B cell (primary cell): ENCODE measurements around the gene POMT2. TPM values are rescaled to one million over a fixed set of nuclear protein-coding genes. Genes with fewer than 3 reads are reported as not detected.
"Not testable (repeated sequence)": the region's sequence is repeated elsewhere in the genome, so short reads cannot be mapped to it uniquely, and the experiment has no call there.

Experiments used
- ATAC-seq: fragments of 200-7000 bp; cut with Tn5 transposase; one replicate; pipeline ENCODE4 v1.10.0; 2021; ENCODE audit warnings: low read depth, mild to moderate bottlenecking, moderate number of reproducible peaks, moderate library complexity
- CTCF ChIA-PET: fragments of 350-600 bp; sonication (Branson Sonifier 250); formaldehyde crosslinking; loops from one replicate; lab custom pipeline; 2021; ENCODE audit warnings: antibody characterized with exemption, inconsistent platforms; lab: Charles Lee
- POLR2A ChIA-PET: fragments of 350-600 bp; sonication (Branson Sonifier 250); formaldehyde crosslinking; loops from one replicate; lab custom pipeline; 2021; ENCODE audit warnings: antibody characterized with exemption; lab: Charles Lee
- DNase-seq: peaks from one replicate; pipeline ENCODE4 v3.0.0; 2013
- H2AFZ ChIP-seq: 2 replicates; pipeline ENCODE4 v1.6.1; 2012; ENCODE audit warnings: mild to moderate bottlenecking, low read depth, low read length; ENCODE audit not compliant: insufficient read depth, poor library complexity, severe bottlenecking
- H3K27ac ChIP-seq, 2 donors: 1 replicate in 1 of 2; 2 replicates in 1 of 2; pipeline ENCODE4 v1.5.1; 2012 to 2013; ENCODE audit warnings: low read length in 2 of 2, mild to moderate bottlenecking in 2 of 2, moderate library complexity in 1 of 2
- H3K27me3 ChIP-seq, 4 experiments: fragments of 200-600 bp in 1 of 4; sonication (generic) in 1 of 4; replicated peaks in 1 of 4; 1 replicate in 2 of 4; 2 replicates in 2 of 4; pipeline versions ENCODE4 v1.6.1 to v1.7.0; 2013 to 2016; ENCODE audit warnings: low read length in 3 of 4, mild to moderate bottlenecking in 2 of 4, mixed read lengths in 1 of 4, moderate library complexity in 1 of 4; ENCODE audit not compliant: insufficient read depth in 4 of 4, control insufficient read depth in 3 of 4; ENCODE audit errors: control extremely low read depth in 1 of 4
- H3K36me3 ChIP-seq, 2 experiments: replicated peaks in 1 of 2; 1 replicate in 1 of 2; 2 replicates in 1 of 2; pipeline versions ENCODE4 v1.6.1 to v1.7.1; 2013; ENCODE audit warnings: low read length in 1 of 2; ENCODE audit not compliant: insufficient read depth in 2 of 2, control insufficient read depth in 1 of 2; ENCODE audit errors: control extremely low read depth in 1 of 2, extremely low read depth in 1 of 2
- H3K4me1 ChIP-seq, 2 donors: fragments of 200-600 bp in 1 of 2; sonication (generic) in 1 of 2; 1 replicate in 1 of 2; 2 replicates in 1 of 2; pipeline versions ENCODE4 v1.5.1 to v1.6.1; 2013 to 2017; ENCODE audit warnings: low read length in 2 of 2; ENCODE audit not compliant: control insufficient read depth in 2 of 2, insufficient read depth in 2 of 2
- H3K4me2 ChIP-seq: replicated peaks from 2 replicates; pipeline ENCODE3; 2012; ENCODE audit warnings: mild to moderate bottlenecking, low read depth, low read length; ENCODE audit not compliant: poor library complexity, severe bottlenecking
- H3K4me3 ChIP-seq, 5 experiments: fragments of 200-600 bp in 1 of 5; sonication (generic) in 1 of 5; 1 replicate in 3 of 5; 2 replicates in 2 of 5; pipeline versions ENCODE4 v1.5.1 to v1.7.0; 2011 to 2016; ENCODE audit warnings: low read length in 4 of 5, mild to moderate bottlenecking in 4 of 5, low read depth in 2 of 5, control low read depth in 1 of 5, moderate library complexity in 1 of 5; ENCODE audit not compliant: insufficient read depth in 1 of 5; ENCODE audit errors: control extremely low read depth in 1 of 5, extremely low read depth in 1 of 5
- H3K79me2 ChIP-seq: fragments of 200-600 bp; sonication (generic); one replicate; pipeline ENCODE4 v1.6.0; 2016; ENCODE audit warnings: low read length; ENCODE audit not compliant: control insufficient read depth, insufficient read depth
- H3K9ac ChIP-seq: fragments of 200-600 bp; sonication (generic); 2 replicates; pipeline ENCODE4 v1.6.1; 2017; ENCODE audit warnings: mild to moderate bottlenecking, low read length, moderate library complexity
- H3K9me3 ChIP-seq, 3 donors: one replicate each; pipeline versions ENCODE4 v1.6.1 to v1.7.1; 2013; ENCODE audit warnings: low read length in 2 of 3; ENCODE audit not compliant: control insufficient read depth in 2 of 3, insufficient read depth in 1 of 3; ENCODE audit errors: control extremely low read depth in 1 of 3
- H4K20me1 ChIP-seq: 2 replicates; pipeline ENCODE4 v1.6.0; 2012; ENCODE audit warnings: mild to moderate bottlenecking, low read length; ENCODE audit not compliant: insufficient read depth, control insufficient read depth, poor library complexity, severe bottlenecking
- H3K27ac Mint-ChIP-seq: one replicate; pipeline ENCODE4 v1.8.0; 2021; ENCODE audit warnings: mixed read lengths
- H3K27me3 Mint-ChIP-seq: one replicate; pipeline ENCODE4 v1.8.0; 2021; ENCODE audit warnings: mixed read lengths
- H3K4me1 Mint-ChIP-seq: one replicate; pipeline ENCODE4 v1.8.0; 2021; ENCODE audit warnings: mixed read lengths
- H3K4me3 Mint-ChIP-seq: one replicate; pipeline ENCODE4 v1.8.0; 2021; ENCODE audit warnings: mixed read lengths
- H3K9me3 Mint-ChIP-seq: one replicate; pipeline ENCODE4 v1.8.0; 2022; ENCODE audit warnings: mixed read lengths; ENCODE audit not compliant: insufficient read depth
- CTCF ChIP-seq: fragments of 200-600 bp; IDR thresholded peaks from one replicate; pipeline ENCODE4 v1.8.0; 2022; ENCODE audit warnings: antibody characterized with exemption, mild to moderate bottlenecking
- EZH2 ChIP-seq: IDR thresholded peaks from 2 replicates; pipeline ENCODE4 v1.6.1; 2012; ENCODE audit warnings: borderline replicate concordance, low read depth, mild to moderate bottlenecking, moderate library complexity, low read length; ENCODE audit not compliant: insufficient read depth, poor library complexity, severe bottlenecking
- WGBS: methylation state at CpG from one replicate; pipeline ENCODE4 v1.1.5; 2013; ENCODE audit warnings: missing lambda C conversion rate; ENCODE audit not compliant: insufficient coverage; 5-methylcytosine and 5-hydroxymethylcytosine counted together
- intact Hi-C: fragments of 100-400 bp; cut with micrococcal nuclease; formaldehyde crosslinking; loops from one replicate; pipeline ENCODE4 v1.10.0; 2022
- polyA plus RNA-seq: library from polyadenylated mRNA; depleted of rRNA; stranded (reverse); fragments of >200 nt; gene quantifications from 2 replicates; pipeline ENCODE4 v1.2.3, GENCODE V29; 2012
- total RNA-seq, 2 donors: library from RNA; stranded (reverse); fragments of 120-200 nt in 1 of 2; gene quantifications; 1 replicate in 1 of 2; 2 replicates in 1 of 2; pipeline versions ENCODE4 v1.2.3 to v1.2.4, GENCODE V29; 2013 to 2022

POMT2 gene
- total and polyA plus RNA-seq, 2 donors (not counting 1 experiment from before 2014, with no cell fraction given), result 14.3 to 36.6 TPM

GRCh38 chr14:77284066-77284465, 36.6 kb downstream of the POMT2 start:
- Histone ChIP-seq H4K20me1 (no peaks in the 10 kb centered on the region), H3K79me2 (no peaks in the 10 kb centered on the region), H3K9ac (no peak overlapping the region), H3K4me2 (no peak overlapping the region), H3K4me3 (no peak overlapping the region), H2AFZ (no peak overlapping the region), H3K36me3 (peaks cover 0 to 22% of the 10 kb centered on the region in 2 experiments), H3K9me3 (no peaks in the 10 kb centered on the region), H3K27ac (no peak overlapping the region), H3K4me1 (no peaks in the 10 kb centered on the region), H3K27me3 (no peaks in the 10 kb centered on the region)
- WGBS, result 93% methylated on average over 4 of the region's 4 CpGs
- POLR2A ChIA-PET, result no interaction called here
- CTCF ChIA-PET, result interaction anchor here (1.2 kb wide), 1 partner anchor 17 kb away, joined by 4 read pairs; no protein-coding TSS in a partner anchor
- ATAC-seq (no peak), DNase-seq (no peak)
- no peaks in the 10 kb centered on the region for H3K9me3 Mint-ChIP-seq
- no peaks in the 10 kb centered on the region for H3K4me1 Mint-ChIP-seq
- TF ChIP-seq CTCF, result no peak
- TF ChIP-seq EZH2, result no peak
- intact Hi-C loops, result no loop called here
- H3K4me3 Mint-ChIP-seq, result no peak overlapping the region
- H3K27me3 Mint-ChIP-seq, result no peaks in the 10 kb centered on the region
- no peak overlapping the region for H3K27ac Mint-ChIP-seq

- no peaks in the 10 kb centered on the region for H4K20me1 ChIP-seq
- Mint-ChIP-seq H3K9me3 (no peaks in the 10 kb centered on the region), H3K4me1 (no peaks in the 10 kb centered on the region), H3K27me3 (no peaks in the 10 kb centered on the region), H3K4me3 (no peak overlapping the region), H3K27ac (no peak overlapping the region)
- H3K4me1 ChIP-seq, result no peaks in the 10 kb centered on the region
- POLR2A ChIA-PET, result no interaction called here
- no peaks in the 10 kb centered on the region for H3K79me2 ChIP-seq
- DNase-seq (no peak), ATAC-seq (no peak)
- CTCF ChIA-PET, result no interaction called here
- no peak overlapping the region for H3K4me3 ChIP-seq
- no peak overlapping the region for H3K9ac ChIP-seq
- no peak overlapping the region for H3K27ac ChIP-seq
- H3K36me3 ChIP-seq, result peaks cover 2 to 22% of the 10 kb centered on the region in 2 experiments
- no peak overlapping the region for H2AFZ ChIP-seq
- H3K9me3 ChIP-seq, result no peaks in the 10 kb centered on the region
- no peak for TF ChIP-seq CTCF
- no peak for TF ChIP-seq EZH2
- H3K27me3 ChIP-seq, result no peaks in the 10 kb centered on the region
- intact Hi-C loops, result no loop called here
- no peak overlapping the region for H3K4me2 ChIP-seq
- WGBS, result 97% methylated on average over 5 of the region's 6 CpGs
Observed at GRCh38 chr14:77281852-77282410, 38.8 kb downstream of the POMT2 start.

GRCh38 chr14:77280921-77281320, 39.8 kb downstream of the POMT2 start:
- H3K9me3 Mint-ChIP-seq, intact Hi-C loops, H3K27me3 ChIP-seq, H3K4me3 ChIP-seq, H4K20me1 ChIP-seq, H3K79me2 ChIP-seq, H3K27ac Mint-ChIP-seq, H3K9me3 ChIP-seq, H2AFZ ChIP-seq, H3K4me1 Mint-ChIP-seq, DNase-seq, H3K27ac ChIP-seq, ATAC-seq, H3K4me3 Mint-ChIP-seq, POLR2A ChIA-PET, H3K4me1 ChIP-seq, H3K9ac ChIP-seq, H3K27me3 Mint-ChIP-seq, H3K4me2 ChIP-seq: not testable (repeated sequence)
- CTCF ChIA-PET, result interaction anchor here (0.7 kb wide), 1 partner anchor 172 kb away, joined by 3 read pairs; no protein-coding TSS in a partner anchor
- 100% methylated on average over 2 of the region's 4 CpGs for WGBS
- H3K36me3 ChIP-seq, result peaks cover 2 to 16% of the 10 kb centered on the region in 2 experiments
